ENCODE results near the gene CREB5.

GRCh38 chr7:28565980-28566379, 153.7 kb downstream of the CREB5 start:
- TF ChIP-seq EZH2 (IDR thresholded peaks at IDR 0.05; ENCODE audit: low read depth, unreplicated experiment) (no peak), CTCF (conservative IDR thresholded peaks at IDR 0.05; ENCODE audit: low read depth in 2 of 2) (no peak), REST (IDR thresholded peaks at IDR 0.05; ENCODE audit: unreplicated experiment) (no peak)
